ELR (cell line): Measurements from ENCODE around the gene IPMK.

Experiments
- DNase-seq: peaks from one replicate; pipeline ENCODE4 v3.0.0-alpha.2; 2015; ENCODE audit warnings: low read depth

The IPMK gene

DNA sequence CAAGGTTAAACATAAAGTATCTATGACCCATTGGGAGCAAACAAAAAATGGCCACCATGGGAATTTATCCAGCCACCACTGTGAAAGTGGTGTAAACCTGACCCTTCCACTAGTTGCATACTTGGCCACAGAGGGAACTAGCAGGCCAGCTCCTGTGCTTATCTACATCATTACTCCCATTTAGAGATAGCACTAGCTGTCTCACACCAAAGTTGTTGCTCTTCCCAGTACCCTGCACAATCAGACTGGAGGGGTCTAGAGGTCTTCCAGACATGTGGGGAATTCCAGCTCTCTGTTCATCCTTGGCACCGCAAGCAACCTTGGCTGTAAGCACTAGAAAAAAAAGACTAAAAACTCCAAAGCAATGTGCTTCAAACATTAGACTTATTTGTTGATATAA, 113.9 kb downstream of the IPMK start:
- no peak for DNase-seq

DNA sequence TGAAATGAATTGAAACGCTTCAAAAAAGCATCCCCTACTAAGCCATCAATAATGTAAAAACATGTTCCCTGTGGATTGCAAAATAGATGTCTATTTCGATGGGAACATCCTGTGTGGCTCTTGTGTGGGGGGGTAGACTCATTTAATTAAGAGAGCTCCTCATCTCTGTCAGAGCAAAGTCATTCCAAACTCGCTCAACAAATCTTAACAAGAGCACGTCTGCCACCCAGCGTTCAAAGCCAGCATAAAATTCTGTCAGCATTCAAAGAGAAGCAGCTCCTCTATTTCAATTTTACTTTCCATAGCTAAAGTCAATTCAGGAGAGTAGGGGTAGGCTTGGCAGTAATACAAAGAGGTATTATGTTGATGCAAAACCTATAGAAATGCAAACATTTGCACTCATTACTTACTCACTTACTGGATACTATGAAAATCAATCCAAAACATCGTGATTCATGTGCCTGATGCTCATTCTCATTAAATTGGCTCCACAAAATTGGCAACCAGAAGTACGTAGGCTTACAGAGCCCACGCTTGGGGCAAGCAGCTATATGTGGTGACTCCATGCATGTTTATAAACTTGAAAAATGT, 114.9 kb downstream of the IPMK start:
- peak; percentile 71 for DNase-seq

- no peak for DNase-seq
Observed at GRCh38 chr10:58150290-58150689, 117.4 kb downstream of the IPMK start.

- DNase-seq = peak; percentile 42
Observed at GRCh38 chr10:58143944-58144343, 123.8 kb downstream of the IPMK start.
